B cell (primary cell): Measurements from ENCODE around the gene CCDC178.

Source experiments
- CTCF ChIP-seq: fragments of 200-600 bp; IDR thresholded peaks from one replicate; pipeline ENCODE4 v1.8.0; 2022; ENCODE audit warnings: antibody characterized with exemption, mild to moderate bottlenecking
- EZH2 ChIP-seq: IDR thresholded peaks from 2 replicates; pipeline ENCODE4 v1.6.1; 2012; ENCODE audit warnings: borderline replicate concordance, low read depth, mild to moderate bottlenecking, moderate library complexity, low read length; ENCODE audit not compliant: insufficient read depth, poor library complexity, severe bottlenecking

GRCh38 chr18:33317640-33318039 is 122.9 kb downstream of the CCDC178 start:
- TF ChIP-seq CTCF, result no peak
- no peak for TF ChIP-seq EZH2
